SK-N-SH treated with all-trans-retinoic acid at 6 μM for 48 hours (cell line): ENCODE results near the gene PRM1.

Experiments
- ATAC-seq: fragments of 200-7000 bp; cut with Tn5 transposase; 3 replicates; pipeline ENCODE4 v1.9.1; 2020; ENCODE audit warnings: mild to moderate bottlenecking, moderate library complexity
- ARNTL ChIP-seq: fragments of 450-650 bp; formaldehyde crosslinking; IDR thresholded peaks from 2 replicates; pipeline ENCODE4 v1.5.0; 2020; ENCODE audit warnings: low read depth, mild to moderate bottlenecking, moderate library complexity, borderline replicate concordance
- BACH2 ChIP-seq: fragments of 250-450 bp; sonication (Bioruptor Pico); IDR thresholded peaks from 2 replicates; pipeline ENCODE4 v1.9.0; 2021; ENCODE audit warnings: mild to moderate bottlenecking, borderline replicate concordance
- CSDC2 ChIP-seq: fragments of 250-450 bp; sonication (Bioruptor Pico); IDR thresholded peaks from 2 replicates; pipeline ENCODE4 v1.5.0; 2020; ENCODE audit warnings: mild to moderate bottlenecking, moderate library complexity
- GLIS3 ChIP-seq: fragments of 250-450 bp; sonication (Bioruptor Pico); IDR thresholded peaks from 2 replicates; pipeline ENCODE4 v1.5.0; 2020; ENCODE audit warnings: mild to moderate bottlenecking, moderate library complexity
- ISL1 ChIP-seq: fragments of 250-450 bp; sonication (Bioruptor Pico); IDR thresholded peaks from 2 replicates; pipeline ENCODE4 v2.1.2; 2022; ENCODE audit warnings: mild to moderate bottlenecking, moderate library complexity
- RARB ChIP-seq: fragments of 250-450 bp; sonication (Bioruptor Pico); IDR thresholded peaks from 2 replicates; pipeline ENCODE4 v1.8.0; 2021; ENCODE audit warnings: mild to moderate bottlenecking, moderate library complexity
- SNAI2 ChIP-seq: fragments of 250-450 bp; sonication (Bioruptor Pico); IDR thresholded peaks from 2 replicates; pipeline ENCODE4 v1.5.0; 2020; ENCODE audit warnings: mild to moderate bottlenecking, moderate library complexity
- TCF4 ChIP-seq: fragments of 250-450 bp; sonication (Bioruptor Pico); IDR thresholded peaks from 2 replicates; pipeline ENCODE4 v1.8.0; 2021; ENCODE audit warnings: mild to moderate bottlenecking, moderate library complexity, borderline replicate concordance
- TOX ChIP-seq: fragments of 250-450 bp; sonication (Bioruptor Pico); IDR thresholded peaks from 2 replicates; pipeline ENCODE4 v1.8.0; 2021; ENCODE audit warnings: mild to moderate bottlenecking, moderate library complexity, borderline replicate concordance
- ZC3H10 ChIP-seq: fragments of 250-450 bp; sonication (Bioruptor Pico); IDR thresholded peaks from 2 replicates; pipeline ENCODE4 v1.5.1; 2021; ENCODE audit warnings: mild to moderate bottlenecking, moderate library complexity
- ZFP3 ChIP-seq: fragments of 250-450 bp; sonication (Bioruptor Pico); IDR thresholded peaks from 2 replicates; pipeline ENCODE4 v1.5.0; 2020; ENCODE audit warnings: mild to moderate bottlenecking, moderate library complexity
- ZFP30 ChIP-seq: fragments of 450-650 bp; formaldehyde crosslinking; IDR thresholded peaks from 2 replicates; pipeline ENCODE4 v1.5.0; 2022; ENCODE audit warnings: mild to moderate bottlenecking, moderate library complexity
- ZNF565 ChIP-seq: fragments of 450-650 bp; formaldehyde crosslinking; conservative IDR thresholded peaks from 2 replicates; pipeline ENCODE4 v1.5.0; 2020; ENCODE audit warnings: low read depth, mild to moderate bottlenecking, moderate library complexity
- ZNF70 ChIP-seq: fragments of 450-650 bp; formaldehyde crosslinking; IDR thresholded peaks from 2 replicates; pipeline ENCODE4 v1.5.0; 2020; ENCODE audit warnings: mild to moderate bottlenecking, moderate library complexity
- ZNF8 ChIP-seq: fragments of 450-650 bp; formaldehyde crosslinking; IDR thresholded peaks from 2 replicates; pipeline ENCODE4 v1.5.0; 2020; ENCODE audit warnings: mild to moderate bottlenecking, moderate library complexity
- TF ChIP-seq, protein P1 (sequence below): fragments of 250-450 bp; sonication (Bioruptor Pico); IDR thresholded peaks from 2 replicates; pipeline ENCODE4 v1.8.0; 2020; ENCODE audit warnings: mild to moderate bottlenecking, moderate library complexity, borderline replicate concordance
- TF ChIP-seq, protein P2 (sequence below): fragments of 250-450 bp; sonication (Bioruptor Pico); IDR thresholded peaks from 2 replicates; pipeline ENCODE4 v1.5.1; 2020; ENCODE audit warnings: low read depth, mild to moderate bottlenecking, moderate library complexity
- TF ChIP-seq, protein P3 (sequence below): fragments of 250-450 bp; sonication (Bioruptor Pico); IDR thresholded peaks from 2 replicates; pipeline ENCODE4 v1.5.1; 2021; ENCODE audit warnings: mild to moderate bottlenecking, moderate library complexity
- TF ChIP-seq, protein P4 (sequence below): fragments of 250-450 bp; sonication (Bioruptor Pico); IDR thresholded peaks from 2 replicates; pipeline ENCODE4 v1.8.0; 2021; ENCODE audit warnings: low read depth, mild to moderate bottlenecking, moderate library complexity, borderline replicate concordance
- TF ChIP-seq, protein P5 (sequence below): fragments of 250-450 bp; sonication (Bioruptor Pico); IDR thresholded peaks from 2 replicates; pipeline ENCODE4 v1.5.0; 2020; ENCODE audit warnings: mild to moderate bottlenecking, moderate library complexity

The PRM1 gene

DNA sequence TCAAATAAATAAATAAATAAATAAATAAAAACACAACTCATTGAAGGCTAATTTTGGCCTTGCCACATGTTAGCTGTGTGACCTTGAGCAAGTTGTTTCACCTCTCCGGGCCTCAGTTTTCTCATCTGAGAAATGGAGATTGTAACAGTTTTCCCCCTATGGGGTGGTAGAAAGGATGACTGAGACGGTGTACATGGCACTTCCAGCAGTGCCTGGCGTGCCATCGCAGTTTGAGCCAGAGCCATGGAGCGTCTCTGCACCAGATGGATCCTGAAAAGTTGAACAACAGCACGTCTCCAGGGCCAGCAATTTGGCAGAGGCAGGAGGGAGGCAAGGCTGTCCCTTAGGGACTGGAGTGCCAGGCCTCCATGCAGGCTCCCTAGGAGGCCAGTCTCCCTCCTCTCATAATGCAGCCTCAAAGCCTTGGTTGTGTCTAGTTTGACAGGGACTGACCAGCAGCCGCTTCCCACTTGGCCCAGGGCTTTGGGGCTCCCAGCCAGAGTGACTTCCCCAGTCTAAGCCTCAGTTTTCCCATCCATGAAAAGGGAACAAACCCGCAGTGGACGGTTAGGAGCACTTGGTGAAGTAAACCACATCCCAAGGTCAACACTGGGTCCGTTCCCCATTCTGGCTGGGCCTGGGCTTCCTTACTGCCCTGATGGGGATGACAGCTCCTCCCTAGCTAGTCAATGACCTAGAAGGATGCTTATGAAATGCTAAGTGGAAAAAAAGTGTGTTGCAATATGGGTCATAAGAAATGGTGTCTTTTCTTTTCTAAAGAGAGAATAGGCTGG is 44.5 kb downstream of the PRM1 start (continued):
- TF ChIP-seq, protein P1, sequence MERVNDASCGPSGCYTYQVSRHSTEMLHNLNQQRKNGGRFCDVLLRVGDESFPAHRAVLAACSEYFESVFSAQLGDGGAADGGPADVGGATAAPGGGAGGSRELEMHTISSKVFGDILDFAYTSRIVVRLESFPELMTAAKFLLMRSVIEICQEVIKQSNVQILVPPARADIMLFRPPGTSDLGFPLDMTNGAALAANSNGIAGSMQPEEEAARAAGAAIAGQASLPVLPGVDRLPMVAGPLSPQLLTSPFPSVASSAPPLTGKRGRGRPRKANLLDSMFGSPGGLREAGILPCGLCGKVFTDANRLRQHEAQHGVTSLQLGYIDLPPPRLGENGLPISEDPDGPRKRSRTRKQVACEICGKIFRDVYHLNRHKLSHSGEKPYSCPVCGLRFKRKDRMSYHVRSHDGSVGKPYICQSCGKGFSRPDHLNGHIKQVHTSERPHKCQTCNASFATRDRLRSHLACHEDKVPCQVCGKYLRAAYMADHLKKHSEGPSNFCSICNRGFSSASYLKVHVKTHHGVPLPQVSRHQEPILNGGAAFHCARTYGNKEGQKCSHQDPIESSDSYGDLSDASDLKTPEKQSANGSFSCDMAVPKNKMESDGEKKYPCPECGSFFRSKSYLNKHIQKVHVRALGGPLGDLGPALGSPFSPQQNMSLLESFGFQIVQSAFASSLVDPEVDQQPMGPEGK (CRISPR knock-in tag), result no peak
- TF ChIP-seq, all 23 proteins: peak for 0

DNA sequence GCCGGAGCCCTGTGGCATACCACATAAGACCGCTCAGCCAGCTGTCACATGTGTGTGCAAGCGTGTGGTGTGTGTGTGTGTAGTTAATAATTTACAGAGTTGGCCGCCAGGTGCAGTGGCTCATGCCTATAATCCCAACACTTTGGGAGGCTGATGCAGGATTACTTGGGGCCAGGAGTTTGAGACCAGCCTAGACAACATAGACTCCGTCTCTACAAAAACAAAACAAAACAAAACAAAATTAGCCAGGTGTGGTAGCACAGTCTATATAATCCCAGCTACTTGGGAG is 45.5 kb downstream of the PRM1 start:
- no peak for ATAC-seq
- TF ChIP-seq GLIS3, result no peak

DNA sequence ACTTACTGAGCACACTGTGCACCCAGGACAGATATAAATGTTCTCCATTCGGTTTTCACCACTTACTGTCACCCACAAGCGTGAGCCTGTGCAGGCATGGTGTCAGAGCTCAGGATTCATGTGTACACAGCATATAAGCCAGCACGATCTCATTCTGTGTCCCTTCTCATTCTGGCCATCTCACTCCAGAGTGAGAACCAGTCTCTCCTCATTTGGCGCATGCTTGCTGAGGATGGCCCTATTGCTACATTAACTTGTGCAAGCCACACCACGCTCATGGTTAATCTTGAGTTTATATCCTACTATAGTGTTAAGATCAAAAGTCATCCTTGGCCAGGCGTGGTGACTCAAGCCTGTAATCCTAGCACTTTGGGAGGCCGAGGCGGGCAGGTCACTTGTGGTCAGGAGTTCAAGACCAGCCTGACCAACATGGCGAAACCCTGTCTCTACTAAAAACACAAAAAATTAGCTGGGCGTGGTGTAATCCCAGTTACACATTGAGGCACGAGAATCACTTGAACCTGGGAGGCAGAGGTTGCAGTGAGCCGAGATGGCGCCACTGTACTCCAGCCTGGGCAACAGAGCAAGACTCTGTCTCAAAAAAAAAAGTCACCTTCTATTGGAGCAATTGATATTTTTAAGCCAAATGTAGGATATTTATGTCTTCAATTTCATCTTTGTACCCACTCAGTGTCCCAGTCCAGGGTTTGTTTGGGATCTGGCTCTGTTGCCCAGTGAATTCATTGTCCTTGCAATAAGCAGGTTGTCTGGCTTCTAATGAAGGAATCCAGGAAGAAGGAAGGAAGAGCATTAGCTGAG is 46.0 kb downstream of the PRM1 start:
- no peak for ATAC-seq
- TF ChIP-seq TOX (CRISPR knock-in tag), result no peak
- TF ChIP-seq RARB (CRISPR knock-in tag), result no peak
- TF ChIP-seq, protein P2, sequence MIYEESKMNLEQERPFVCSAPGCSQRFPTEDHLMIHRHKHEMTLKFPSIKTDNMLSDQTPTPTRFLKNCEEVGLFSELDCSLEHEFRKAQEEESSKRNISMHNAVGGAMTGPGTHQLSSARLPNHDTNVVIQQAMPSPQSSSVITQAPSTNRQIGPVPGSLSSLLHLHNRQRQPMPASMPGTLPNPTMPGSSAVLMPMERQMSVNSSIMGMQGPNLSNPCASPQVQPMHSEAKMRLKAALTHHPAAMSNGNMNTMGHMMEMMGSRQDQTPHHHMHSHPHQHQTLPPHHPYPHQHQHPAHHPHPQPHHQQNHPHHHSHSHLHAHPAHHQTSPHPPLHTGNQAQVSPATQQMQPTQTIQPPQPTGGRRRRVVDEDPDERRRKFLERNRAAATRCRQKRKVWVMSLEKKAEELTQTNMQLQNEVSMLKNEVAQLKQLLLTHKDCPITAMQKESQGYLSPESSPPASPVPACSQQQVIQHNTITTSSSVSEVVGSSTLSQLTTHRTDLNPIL (CRISPR knock-in tag), result no peak
- TF ChIP-seq ARNTL (CRISPR knock-in tag), result no peak
- TF ChIP-seq ZFP3 (CRISPR knock-in tag), result no peak
- no peak for TF ChIP-seq BACH2 (CRISPR knock-in tag)
- no peak for TF ChIP-seq ZNF8 (CRISPR knock-in tag)
- TF ChIP-seq ZNF70 (CRISPR knock-in tag), result no peak
- TF ChIP-seq, protein P3, sequence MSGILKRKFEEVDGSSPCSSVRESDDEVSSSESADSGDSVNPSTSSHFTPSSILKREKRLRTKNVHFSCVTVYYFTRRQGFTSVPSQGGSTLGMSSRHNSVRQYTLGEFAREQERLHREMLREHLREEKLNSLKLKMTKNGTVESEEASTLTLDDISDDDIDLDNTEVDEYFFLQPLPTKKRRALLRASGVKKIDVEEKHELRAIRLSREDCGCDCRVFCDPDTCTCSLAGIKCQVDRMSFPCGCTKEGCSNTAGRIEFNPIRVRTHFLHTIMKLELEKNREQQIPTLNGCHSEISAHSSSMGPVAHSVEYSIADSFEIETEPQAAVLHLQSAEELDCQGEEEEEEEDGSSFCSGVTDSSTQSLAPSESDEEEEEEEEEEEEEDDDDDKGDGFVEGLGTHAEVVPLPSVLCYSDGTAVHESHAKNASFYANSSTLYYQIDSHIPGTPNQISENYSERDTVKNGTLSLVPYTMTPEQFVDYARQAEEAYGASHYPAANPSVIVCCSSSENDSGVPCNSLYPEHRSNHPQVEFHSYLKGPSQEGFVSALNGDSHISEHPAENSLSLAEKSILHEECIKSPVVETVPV, result no peak
- TF ChIP-seq ZFP30 (CRISPR knock-in tag), result no peak
- TF ChIP-seq ISL1 (CRISPR knock-in tag), result no peak
- TF ChIP-seq, protein P4, sequence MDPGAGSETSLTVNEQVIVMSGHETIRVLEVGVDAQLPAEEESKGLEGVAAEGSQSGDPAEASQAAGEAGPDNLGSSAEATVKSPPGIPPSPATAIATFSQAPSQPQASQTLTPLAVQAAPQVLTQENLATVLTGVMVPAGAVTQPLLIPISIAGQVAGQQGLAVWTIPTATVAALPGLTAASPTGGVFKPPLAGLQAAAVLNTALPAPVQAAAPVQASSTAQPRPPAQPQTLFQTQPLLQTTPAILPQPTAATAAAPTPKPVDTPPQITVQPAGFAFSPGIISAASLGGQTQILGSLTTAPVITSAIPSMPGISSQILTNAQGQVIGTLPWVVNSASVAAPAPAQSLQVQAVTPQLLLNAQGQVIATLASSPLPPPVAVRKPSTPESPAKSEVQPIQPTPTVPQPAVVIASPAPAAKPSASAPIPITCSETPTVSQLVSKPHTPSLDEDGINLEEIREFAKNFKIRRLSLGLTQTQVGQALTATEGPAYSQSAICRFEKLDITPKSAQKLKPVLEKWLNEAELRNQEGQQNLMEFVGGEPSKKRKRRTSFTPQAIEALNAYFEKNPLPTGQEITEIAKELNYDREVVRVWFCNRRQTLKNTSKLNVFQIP, result no peak

DNA sequence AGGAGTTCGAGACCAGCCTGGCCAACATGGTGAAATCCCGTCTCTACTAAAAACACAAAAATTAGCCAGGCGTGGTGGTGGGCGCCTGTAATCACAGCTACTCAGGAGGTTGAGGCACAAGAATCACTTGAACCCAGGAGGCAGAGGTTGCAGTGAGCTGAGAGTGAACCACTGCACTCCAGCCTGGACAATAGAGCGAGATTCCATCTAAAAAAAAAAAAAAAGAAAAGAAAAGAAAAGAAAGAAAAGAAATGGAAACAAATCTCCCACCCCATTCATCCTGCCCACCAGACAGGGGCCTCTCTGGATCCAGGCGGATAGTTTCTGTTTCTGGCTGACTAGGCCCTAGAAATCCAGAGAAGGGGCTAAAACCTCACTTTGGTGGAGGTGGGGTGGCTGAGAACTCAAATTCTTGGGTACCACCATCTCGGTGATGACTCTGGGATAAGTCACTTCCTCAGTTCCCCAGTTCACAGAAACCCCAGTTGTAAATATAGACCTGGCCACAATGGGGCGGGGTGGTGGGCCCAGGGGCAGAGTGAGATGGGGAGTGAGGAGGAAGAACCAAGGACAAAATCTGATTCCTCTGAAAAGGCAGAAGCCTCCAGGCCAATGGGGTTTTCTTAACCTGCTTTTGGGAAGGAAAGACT is 47.3 kb downstream of the PRM1 start:
- no peak for ATAC-seq
- TF ChIP-seq, protein P5, sequence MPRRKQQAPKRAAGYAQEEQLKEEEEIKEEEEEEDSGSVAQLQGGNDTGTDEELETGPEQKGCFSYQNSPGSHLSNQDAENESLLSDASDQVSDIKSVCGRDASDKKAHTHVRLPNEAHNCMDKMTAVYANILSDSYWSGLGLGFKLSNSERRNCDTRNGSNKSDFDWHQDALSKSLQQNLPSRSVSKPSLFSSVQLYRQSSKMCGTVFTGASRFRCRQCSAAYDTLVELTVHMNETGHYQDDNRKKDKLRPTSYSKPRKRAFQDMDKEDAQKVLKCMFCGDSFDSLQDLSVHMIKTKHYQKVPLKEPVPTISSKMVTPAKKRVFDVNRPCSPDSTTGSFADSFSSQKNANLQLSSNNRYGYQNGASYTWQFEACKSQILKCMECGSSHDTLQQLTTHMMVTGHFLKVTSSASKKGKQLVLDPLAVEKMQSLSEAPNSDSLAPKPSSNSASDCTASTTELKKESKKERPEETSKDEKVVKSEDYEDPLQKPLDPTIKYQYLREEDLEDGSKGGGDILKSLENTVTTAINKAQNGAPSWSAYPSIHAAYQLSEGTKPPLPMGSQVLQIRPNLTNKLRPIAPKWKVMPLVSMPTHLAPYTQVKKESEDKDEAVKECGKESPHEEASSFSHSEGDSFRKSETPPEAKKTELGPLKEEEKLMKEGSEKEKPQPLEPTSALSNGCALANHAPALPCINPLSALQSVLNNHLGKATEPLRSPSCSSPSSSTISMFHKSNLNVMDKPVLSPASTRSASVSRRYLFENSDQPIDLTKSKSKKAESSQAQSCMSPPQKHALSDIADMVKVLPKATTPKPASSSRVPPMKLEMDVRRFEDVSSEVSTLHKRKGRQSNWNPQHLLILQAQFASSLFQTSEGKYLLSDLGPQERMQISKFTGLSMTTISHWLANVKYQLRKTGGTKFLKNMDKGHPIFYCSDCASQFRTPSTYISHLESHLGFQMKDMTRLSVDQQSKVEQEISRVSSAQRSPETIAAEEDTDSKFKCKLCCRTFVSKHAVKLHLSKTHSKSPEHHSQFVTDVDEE (CRISPR knock-in tag), result no peak
- TF ChIP-seq ZNF8 (CRISPR knock-in tag), result no peak
- TF ChIP-seq ZFP3 (CRISPR knock-in tag), result no peak
- TF ChIP-seq SNAI2 (CRISPR knock-in tag), result no peak
- no peak for TF ChIP-seq ZNF565
- TF ChIP-seq CSDC2 (CRISPR knock-in tag), result no peak
- TF ChIP-seq ZC3H10 (CRISPR knock-in tag), result no peak
- no peak for TF ChIP-seq TCF4 (CRISPR knock-in tag)
- TF ChIP-seq ARNTL (CRISPR knock-in tag), result no peak
- TF ChIP-seq, protein P1 (CRISPR knock-in tag), result no peak
- TF ChIP-seq, protein P3, result no peak
